Heart left ventricle (tissue), 16 donors: ENCODE data around the gene DEGS1. TPM values are rescaled to one million over a fixed set of nuclear protein-coding genes. Genes with fewer than 3 reads are reported as not detected.

Experiments used
- ATAC-seq, 4 donors: fragments of 200-7000 bp; cut with Tn5 transposase; one replicate each; pipeline ENCODE4 v1.9.1; 2020 to 2022; ENCODE audit warnings: moderate library complexity in 4 of 4, mild to moderate bottlenecking in 3 of 4, moderate number of reproducible peaks in 1 of 4
- DNase-seq, 5 donors: peaks; one replicate each; pipeline ENCODE4 v3.0.0-alpha.2; 2020
- H3K27ac ChIP-seq, 12 donors: fragments of 200-600 bp; sonication (generic) in 4 of 12; one replicate each; pipeline versions ENCODE4 v1.5.0 to v1.8.0; 2016 to 2022; ENCODE audit warnings: mild to moderate bottlenecking in 2 of 12
- H3K27me3 ChIP-seq, 9 donors: fragments of 200-600 bp; sonication (generic) in 2 of 9; one replicate each; pipeline versions ENCODE4 v1.5.1 to v1.8.0; 2016 to 2022; ENCODE audit warnings: mild to moderate bottlenecking in 3 of 9
- H3K36me3 ChIP-seq, 9 donors: fragments of 200-600 bp; sonication (generic) in 2 of 9; one replicate each; pipeline versions ENCODE4 v1.5.0 to v1.8.0; 2018 to 2022; ENCODE audit warnings: mild to moderate bottlenecking in 2 of 9
- H3K4me1 ChIP-seq, 12 donors: fragments of 200-600 bp; sonication (generic) in 4 of 12; one replicate each; pipeline versions ENCODE4 v1.5.0 to v1.8.0; 2016 to 2022; ENCODE audit warnings: mild to moderate bottlenecking in 3 of 12
- H3K4me3 ChIP-seq, 12 donors: fragments of 200-600 bp; sonication (generic) in 4 of 12; one replicate each; pipeline versions ENCODE4 v1.5.0 to v1.8.0; 2017 to 2022; ENCODE audit warnings: mild to moderate bottlenecking in 9 of 12, moderate library complexity in 4 of 12
- H3K9me3 ChIP-seq, 12 donors: fragments of 200-600 bp; sonication (generic) in 4 of 12; one replicate each; pipeline versions ENCODE4 v1.5.0 to v1.8.0; 2016 to 2022; ENCODE audit warnings: mild to moderate bottlenecking in 1 of 12
- POLR2A ChIP-seq, 2 donors: fragments of 450-650 bp; IDR thresholded peaks; one replicate each; pipeline ENCODE4 v1.6.1; 2017; ENCODE audit warnings: antibody characterized with exemption in 2 of 2, mild to moderate bottlenecking in 2 of 2, moderate library complexity in 2 of 2
- WGBS, 4 donors: extraction: QIAGEN DNeasy Blood & Tissue Kit in 2 of 4; methylation state at CpG; one replicate each; pipeline versions ENCODE4 v1.1.5 to v1.1.7; 2013 to 2018; 5-methylcytosine and 5-hydroxymethylcytosine counted together
- intact Hi-C, 10 donors: fragments of 100-400 bp; cut with DNase I; formaldehyde crosslinking; loops; one replicate each; pipeline versions ENCODE4 v1.11.1 to v1.14.2; 2022
- polyA plus RNA-seq, 2 donors: library from polyadenylated mRNA; stranded (reverse); fragments of 200-250 nt; gene quantifications; one replicate each; pipeline ENCODE4 v1.2.3, GENCODE V29; 2013
- total RNA-seq, 9 donors: library from RNA; depleted of rRNA in 2 of 9; stranded (reverse); fragments of >200 nt in 2 of 9; fragmentation: NEBNext Ultra II Directional in 3 of 9; extraction: Animal tissue kit (Norgen Biotek cat#: 25700) in 3 of 9; gene quantifications; one replicate each; pipeline versions ENCODE4 v1.1.0 to v1.2.4, GENCODE V29; 2016 to 2023
- TF ChIP-seq, protein P1 (sequence below), 12 donors: fragments of 200-600 bp; sonication (generic) in 4 of 12; IDR thresholded peaks; one replicate each; pipeline versions ENCODE4 v1.5.0 to v1.8.0; 2018 to 2022; ENCODE audit warnings: antibody characterized with exemption in 12 of 12, mild to moderate bottlenecking in 5 of 12
- donor health status: ischemic (EF 13 %, LVEDD 7.1; RV severe dilation, severe dysfunction).
- donor health status: healthy with polysubstance abuse.
- donor health status: DM: no; HTN: yes; CAD: no.
- donor health status: DM: no; HTN: no; CAD: no.
- donor health status: ischemic (EF 25% LVEDD 6.9; RV normal size, moderate dysfunction).
- donor health status: ischemic (EF 25% LVEDD 5.7; RV mildly dilated, moderate dysfunction).
- donor health status: healthy.
- donor health status: DM: yes; HTN: yes; CAD: no.
- donor health status: ischemic (EF 35%, LVEDD 5.7; RV mildly dilated, moderate dysfunction).
- donor health status: nonischemic (EF 11% LVEDD 7.7; RV severe dilation, severe dysfunction).
- donor health status: DM: yes; HTN: yes; CAD: no.
- donor health status: PGD.
- donor health status: ischemic (EF 29% LVEDD 5.4; RV normal size, mild dysfunction).
- donor health status: nonischemic (EF 23%, LVEDD 6.1; RV moderate dilation, normal function).

DEGS1 gene
- total and polyA plus RNA-seq, 11 donors = 35.8 to 75.2 (median 46.3) TPM

DNA sequence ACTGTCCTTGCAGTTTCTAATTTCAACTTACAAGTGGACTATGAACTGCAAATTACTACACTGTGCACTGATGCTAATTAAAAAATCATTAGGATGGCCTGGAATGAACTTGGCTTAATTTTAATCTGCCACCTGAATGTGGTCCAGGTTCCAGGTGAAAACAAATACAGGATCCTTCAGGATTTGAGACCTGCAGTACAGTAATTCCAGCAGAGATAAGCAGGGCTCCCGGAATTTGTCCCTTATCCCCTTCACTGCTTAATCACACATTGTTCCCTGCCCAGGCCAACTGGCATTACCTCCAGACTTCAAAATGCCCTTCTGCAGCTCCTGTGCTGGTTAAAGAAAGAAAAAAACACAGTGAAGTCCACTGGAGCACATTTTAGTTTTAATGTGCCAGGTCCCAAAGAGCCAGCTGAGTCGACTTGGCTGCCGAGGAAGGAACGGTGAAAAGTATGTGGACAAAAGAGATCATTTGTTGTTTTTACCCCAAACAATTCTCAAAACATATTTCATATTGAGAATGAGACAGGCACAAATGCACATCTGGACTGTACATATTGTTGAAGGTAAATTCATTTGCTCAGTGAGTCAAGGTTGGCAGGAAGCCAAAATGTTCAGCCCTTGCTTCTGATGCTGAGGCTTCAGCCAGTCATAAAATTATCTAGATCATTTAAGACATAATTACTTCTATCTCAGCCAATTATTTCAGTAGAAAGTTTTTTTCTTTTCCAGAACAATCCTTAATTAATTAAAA lies 28.3 kb downstream of the DEGS1 start:
- WGBS, 4 donors = 24 to 45% (median 30%) methylated on average over 4 of the region's 4 CpGs
- Histone ChIP-seq H3K27ac (peak overlapping the region in 9 of 12 donors; percentile 8 to 61 (median 50)), H3K4me3 (no peak overlapping the region), H3K27me3 (no peaks in the 10 kb centered on the region), H3K9me3 (no peaks in the 10 kb centered on the region), H3K4me1 (peaks cover 0 to 23% (median 7%) of the 10 kb centered on the region in 12 donors), H3K36me3 (no peaks in the 10 kb centered on the region)
- ATAC-seq (peak; percentile 71 to 77 (median 74)), DNase-seq (no peak)
- TF ChIP-seq POLR2A (IDR thresholded peaks at IDR 0.05) = no peak
- TF ChIP-seq, protein P1, sequence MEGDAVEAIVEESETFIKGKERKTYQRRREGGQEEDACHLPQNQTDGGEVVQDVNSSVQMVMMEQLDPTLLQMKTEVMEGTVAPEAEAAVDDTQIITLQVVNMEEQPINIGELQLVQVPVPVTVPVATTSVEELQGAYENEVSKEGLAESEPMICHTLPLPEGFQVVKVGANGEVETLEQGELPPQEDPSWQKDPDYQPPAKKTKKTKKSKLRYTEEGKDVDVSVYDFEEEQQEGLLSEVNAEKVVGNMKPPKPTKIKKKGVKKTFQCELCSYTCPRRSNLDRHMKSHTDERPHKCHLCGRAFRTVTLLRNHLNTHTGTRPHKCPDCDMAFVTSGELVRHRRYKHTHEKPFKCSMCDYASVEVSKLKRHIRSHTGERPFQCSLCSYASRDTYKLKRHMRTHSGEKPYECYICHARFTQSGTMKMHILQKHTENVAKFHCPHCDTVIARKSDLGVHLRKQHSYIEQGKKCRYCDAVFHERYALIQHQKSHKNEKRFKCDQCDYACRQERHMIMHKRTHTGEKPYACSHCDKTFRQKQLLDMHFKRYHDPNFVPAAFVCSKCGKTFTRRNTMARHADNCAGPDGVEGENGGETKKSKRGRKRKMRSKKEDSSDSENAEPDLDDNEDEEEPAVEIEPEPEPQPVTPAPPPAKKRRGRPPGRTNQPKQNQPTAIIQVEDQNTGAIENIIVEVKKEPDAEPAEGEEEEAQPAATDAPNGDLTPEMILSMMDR (IDR thresholded peaks at IDR 0.05) = no peak
- intact Hi-C loops = no loop called here

DNA sequence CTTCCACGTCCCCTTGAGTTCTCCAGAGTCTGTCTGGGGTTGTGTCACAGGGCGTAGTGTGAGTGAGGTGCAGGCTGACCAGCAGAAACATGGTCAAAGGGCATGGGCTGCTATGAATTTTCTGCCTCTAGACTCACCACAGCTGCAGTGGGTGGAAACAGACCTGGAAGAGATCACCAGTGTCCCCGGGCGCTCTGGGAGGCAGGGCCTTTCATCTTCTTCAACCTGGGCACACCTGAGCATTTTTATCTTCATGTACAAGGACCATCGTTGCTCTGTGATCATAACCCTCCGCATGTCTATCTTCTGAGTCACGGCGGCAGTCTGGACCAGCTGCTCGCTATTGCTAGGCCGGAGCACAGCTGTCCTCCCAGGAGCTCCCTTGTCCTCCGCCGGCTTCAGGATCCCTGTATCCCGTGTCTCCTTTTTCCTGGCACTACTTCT lies 29.6 kb downstream of the DEGS1 start:
- H3K36me3 ChIP-seq = no peaks in the 10 kb centered on the region
- H3K9me3 ChIP-seq = no peaks in the 10 kb centered on the region
- peak in 1 of 5 donors; percentile 21 for DNase-seq
- H3K4me3 ChIP-seq = no peak overlapping the region
- H3K27ac ChIP-seq = no peak overlapping the region
- intact Hi-C loops = no loop called here
- ATAC-seq = no peak
- WGBS, 4 donors = 76 to 85% (median 83%) methylated on average over 13 of the region's 13 CpGs
- TF ChIP-seq, protein P1 (IDR thresholded peaks at IDR 0.05) = no peak
- no peak for TF ChIP-seq POLR2A (IDR thresholded peaks at IDR 0.05)
- H3K4me1 ChIP-seq = peaks cover 0 to 23% (median 7%) of the 10 kb centered on the region in 12 donors
- H3K27me3 ChIP-seq = no peaks in the 10 kb centered on the region

DNA sequence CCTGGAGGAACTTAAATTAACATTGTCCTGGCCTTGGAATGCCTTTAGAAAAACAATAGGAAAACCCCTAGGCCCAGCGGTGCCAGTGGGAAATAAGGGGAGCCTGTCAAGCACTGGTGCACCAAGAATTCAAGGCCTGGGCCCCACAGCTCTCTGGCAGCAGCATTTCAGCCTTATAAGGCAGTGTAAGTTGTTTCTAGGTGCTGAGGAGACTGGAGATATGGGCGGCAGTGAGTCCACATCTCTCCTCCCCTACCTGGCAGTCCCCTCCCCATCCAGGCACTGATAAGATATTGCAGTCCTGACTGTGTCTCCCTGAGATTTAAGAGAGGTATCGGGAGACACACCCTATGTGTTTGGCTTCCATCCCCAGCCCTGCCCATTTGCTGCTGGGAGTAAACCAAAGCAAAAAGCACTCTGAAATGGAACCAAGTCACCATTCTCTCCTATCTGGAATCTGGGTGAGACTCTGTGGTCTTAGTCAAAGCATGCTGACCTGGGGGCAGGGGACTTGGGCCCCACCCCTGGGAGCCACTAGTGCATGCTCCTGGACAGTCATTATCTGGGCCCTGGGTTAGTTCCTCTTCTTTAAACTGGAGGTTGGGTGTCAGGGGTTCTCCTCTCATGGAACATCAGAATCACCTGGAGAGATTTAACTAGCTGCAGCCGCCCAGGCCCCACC lies 30.5 kb downstream of the DEGS1 start:
- intact Hi-C loops = no loop called here
- Histone ChIP-seq H3K4me1 (peaks cover 0 to 26% (median 7%) of the 10 kb centered on the region in 12 donors), H3K27me3 (no peaks in the 10 kb centered on the region), H3K36me3 (no peaks in the 10 kb centered on the region), H3K9me3 (no peaks in the 10 kb centered on the region), H3K4me3 (no peak overlapping the region), H3K27ac (no peak overlapping the region)
- no peak for ATAC-seq
- whole genome bisulfite sequencing, 4 donors = 65 to 81% (median 73%) methylated on average over 4 of the region's 4 CpGs
- TF ChIP-seq POLR2A (IDR thresholded peaks at IDR 0.05) = no peak
- TF ChIP-seq, protein P1 (IDR thresholded peaks at IDR 0.05) = no peak
- peak in 1 of 5 donors; percentile 18 for DNase-seq

DNA sequence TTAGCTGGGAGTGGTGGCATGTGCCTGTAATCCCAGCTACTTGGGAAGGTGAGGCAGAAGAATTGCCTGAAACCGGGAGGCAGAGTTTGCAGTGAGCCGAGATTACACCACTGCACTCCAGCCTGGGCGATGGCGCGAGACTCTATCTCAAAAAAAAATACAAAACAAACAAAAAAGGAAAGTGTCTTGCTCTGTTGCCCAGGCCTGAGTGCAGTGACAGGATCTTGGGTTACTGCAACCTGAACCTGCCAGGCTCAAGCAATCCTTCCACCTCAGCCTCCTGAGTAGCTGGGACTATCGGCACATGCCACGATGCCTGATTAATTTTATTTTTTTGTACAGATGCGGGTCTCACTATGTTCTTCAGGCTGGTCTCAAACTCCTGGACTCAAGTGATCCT lies 33.3 kb downstream of the DEGS1 start:
- Histone ChIP-seq H3K27me3 (no peaks in the 10 kb centered on the region), H3K36me3 (no peaks in the 10 kb centered on the region), H3K27ac (peak overlapping the region in 8 of 12 donors; percentile 14 to 61 (median 31)), H3K4me3 (no peak overlapping the region), H3K9me3 (no peaks in the 10 kb centered on the region), H3K4me1 (peaks cover 0 to 16% (median 3%) of the 10 kb centered on the region in 12 donors)
- 95 to 98% (median 97%) methylated on average over 8 of the region's 8 CpGs for WGBS, 4 donors
- TF ChIP-seq POLR2A (IDR thresholded peaks at IDR 0.05) = no peak
- TF ChIP-seq, protein P1 (IDR thresholded peaks at IDR 0.05) = no peak
- ATAC-seq = no peak
- intact Hi-C loops = no loop called here
- DNase-seq = peak in 1 of 5 donors; percentile 5
